ENCODE data around the gene TOR2A.
"Not testable (repeated sequence)": the region's sequence is repeated elsewhere in the genome, so short reads cannot be mapped to it uniquely, and the experiment has no call there.

The TOR2A gene

DNA sequence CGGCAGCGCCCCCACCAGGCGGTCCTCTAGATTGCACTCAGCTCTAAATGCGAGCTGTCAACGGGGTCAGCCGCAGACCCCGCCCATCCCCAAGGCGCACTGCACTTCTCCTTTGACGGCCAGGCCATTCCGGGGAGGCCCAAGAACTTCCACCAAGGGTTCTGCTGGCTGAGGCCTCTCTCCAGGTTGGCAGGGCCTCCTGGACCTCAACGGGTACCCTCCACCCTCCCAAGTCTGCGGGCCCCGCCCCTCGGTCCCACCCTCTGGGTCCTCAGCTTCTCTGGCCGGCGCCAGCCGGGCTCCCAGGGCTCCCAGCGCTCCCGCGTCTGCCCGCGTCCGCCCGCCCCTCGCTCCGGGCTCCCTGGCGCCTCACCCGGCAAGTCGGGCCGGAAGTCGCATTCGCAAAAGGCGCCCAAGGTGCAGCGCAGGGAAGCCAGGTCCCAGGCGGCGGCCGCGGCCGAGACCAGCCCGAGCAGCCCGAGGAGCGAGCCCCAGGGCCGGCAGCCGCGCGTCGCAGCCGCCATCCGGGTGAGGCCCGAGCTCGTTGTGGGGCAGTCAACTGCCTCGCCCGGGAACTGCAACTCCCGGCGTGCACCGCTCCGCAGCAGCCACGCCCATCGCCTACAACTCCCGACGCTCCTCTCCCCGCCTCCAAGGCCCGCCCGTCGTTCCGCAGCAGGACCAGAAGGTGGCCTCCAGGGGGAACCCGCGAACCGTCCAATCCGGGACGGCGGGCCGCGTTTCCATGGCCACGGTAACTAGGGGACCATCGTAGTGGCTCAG lies at the start of gene TOR2A:
TOR2A (minus strand) TSS at position 548 of the 783 bp plus-strand sequence; CDS start at position 524, 24 bp downstream.
- Histone ChIP-seq H3K4me1 (ENCODE audit: control insufficient read depth, insufficient read depth, low read length, unreplicated experiment) (peaks cover 12% of the 10 kb centered on the region), H3K79me2 (ENCODE audit: control insufficient read depth, insufficient read depth, low read length, unreplicated experiment) (no peaks in the 10 kb centered on the region), H3K36me3 (ENCODE audit: insufficient read depth, low read length) (no peaks in the 10 kb centered on the region), H2AFZ (ENCODE audit: low read length, unreplicated experiment) (peak within 1 kb of the TSS; percentile 61), H3K27ac (ENCODE audit: low read depth, low read length) (peak within 1 kb of the TSS; percentile 56; the same call in 1 of the 2 replicates), H3K4me3 (ENCODE audit: low read depth, low read length) (peak within 1 kb of the TSS; percentile 76), H3K27me3 (ENCODE audit: insufficient read depth, low read length) (no peaks in the 10 kb centered on the region)

DNA sequence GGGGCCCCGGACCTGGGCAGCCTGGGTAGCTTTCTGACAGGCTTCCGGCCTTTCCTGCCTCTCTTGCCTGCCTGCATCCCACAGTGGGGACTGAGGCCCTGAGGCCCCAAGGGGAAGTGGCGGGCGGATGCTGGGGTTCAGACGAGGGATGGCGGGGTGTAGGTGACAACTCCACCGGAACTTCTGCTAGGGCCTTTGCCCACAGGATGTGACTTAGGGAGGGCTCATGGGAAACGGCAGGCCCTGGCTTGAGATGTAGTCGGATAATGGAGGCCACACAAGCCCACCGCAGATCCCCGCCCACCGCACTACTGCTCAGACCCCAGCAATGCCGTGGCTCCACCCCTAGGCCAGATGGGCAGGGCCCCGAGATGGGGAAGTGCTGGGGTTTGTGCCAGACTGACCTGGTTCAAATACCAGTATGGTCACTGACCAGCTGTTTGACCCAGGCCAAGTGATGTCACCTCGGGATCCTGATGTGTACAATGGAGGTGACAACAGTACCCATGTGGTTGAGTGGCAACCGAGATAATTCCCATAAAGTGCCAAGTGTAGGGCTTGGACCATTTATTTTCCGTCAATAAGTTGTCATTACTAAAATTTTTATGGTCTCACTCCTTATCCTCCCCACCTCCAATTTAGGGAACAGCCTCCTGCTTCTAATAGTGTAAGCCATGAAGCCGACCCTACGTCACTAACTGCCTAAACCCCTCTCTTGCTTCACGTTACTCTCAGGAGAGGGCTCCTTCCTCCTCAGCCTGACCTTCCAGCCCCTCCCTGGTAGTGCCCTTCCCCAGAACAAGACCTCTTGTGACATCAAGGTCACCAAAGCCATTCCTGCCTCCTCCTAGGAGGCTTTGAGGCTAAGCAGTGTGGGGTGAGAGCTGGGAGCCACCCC lies 48.3 kb upstream of the TOR2A start:
- no peak overlapping the region for H3K27ac ChIP-seq (ENCODE audit: low read depth, low read length)
- peaks cover 10% of the 10 kb centered on the region; the same call in 1 of the 2 replicates for H3K36me3 ChIP-seq (ENCODE audit: insufficient read depth, low read length)
- H3K79me2 ChIP-seq (ENCODE audit: control insufficient read depth, insufficient read depth, low read length, unreplicated experiment): peaks cover 25% of the 10 kb centered on the region
- peaks cover 17% of the 10 kb centered on the region for H3K4me1 ChIP-seq (ENCODE audit: control insufficient read depth, insufficient read depth, low read length, unreplicated experiment)
- no peaks in the 10 kb centered on the region for H3K27me3 ChIP-seq (ENCODE audit: insufficient read depth, low read length)
- H2AFZ ChIP-seq (ENCODE audit: low read length, unreplicated experiment): no peak overlapping the region
- no peak overlapping the region for H3K4me3 ChIP-seq (ENCODE audit: low read depth, low read length)

DNA sequence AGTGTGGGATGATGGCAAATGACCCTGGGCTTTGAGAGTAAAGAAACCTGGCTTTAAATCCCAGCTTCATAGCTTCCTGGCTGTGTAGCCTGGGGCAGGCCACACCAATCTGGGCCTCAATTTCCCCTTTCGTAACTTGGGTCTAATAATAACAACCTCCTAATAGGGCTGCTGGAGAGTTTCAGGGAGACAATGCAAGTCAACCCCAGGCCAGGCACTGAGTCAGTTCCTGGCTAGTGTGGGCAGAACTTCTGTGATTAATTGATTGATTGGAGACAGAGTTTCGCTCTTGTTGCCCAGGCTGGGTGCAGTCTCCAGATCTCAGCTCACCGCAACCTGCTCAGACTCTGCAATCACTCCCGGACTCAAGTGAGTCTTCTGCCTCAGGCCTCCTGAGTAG lies 46.7 kb upstream of the TOR2A start:
- Histone ChIP-seq H2AFZ (ENCODE audit: low read length, unreplicated experiment) (no peak overlapping the region), H3K36me3 (ENCODE audit: insufficient read depth, low read length) (no peaks in the 10 kb centered on the region), H3K79me2 (ENCODE audit: control insufficient read depth, insufficient read depth, low read length, unreplicated experiment) (peaks cover 10% of the 10 kb centered on the region), H3K27ac (ENCODE audit: low read depth, low read length) (no peak overlapping the region), H3K4me3 (ENCODE audit: low read depth, low read length) (no peak overlapping the region), H3K27me3 (ENCODE audit: insufficient read depth, low read length) (no peaks in the 10 kb centered on the region), H3K4me1 (ENCODE audit: control insufficient read depth, insufficient read depth, low read length, unreplicated experiment) (peaks cover 7% of the 10 kb centered on the region)

DNA sequence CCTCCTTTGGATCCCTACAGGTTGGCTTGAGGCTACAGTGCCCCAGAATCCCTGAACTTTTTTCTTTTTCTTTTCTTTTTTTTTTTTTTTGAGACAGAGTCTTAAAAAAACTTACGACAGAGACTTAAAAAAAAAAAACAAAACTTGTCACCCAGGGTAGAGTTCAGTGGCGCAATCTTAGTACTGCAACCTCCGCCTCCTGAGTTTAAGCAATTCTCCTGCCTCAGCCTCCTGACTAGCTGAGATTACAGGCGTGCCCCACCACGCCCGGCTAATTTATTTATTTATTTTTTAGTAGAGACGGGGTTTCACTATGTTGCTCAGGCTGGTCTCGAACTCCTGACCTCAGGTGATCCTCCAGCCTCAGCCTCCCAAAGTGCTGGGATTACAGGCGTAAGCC lies 45.8 kb upstream of the TOR2A start:
- H3K36me3 ChIP-seq (ENCODE audit: insufficient read depth, low read length); H3K4me3 ChIP-seq (ENCODE audit: low read depth, low read length); H3K79me2 ChIP-seq (ENCODE audit: control insufficient read depth, insufficient read depth, low read length, unreplicated experiment); H3K27ac ChIP-seq (ENCODE audit: low read depth, low read length); H3K4me1 ChIP-seq (ENCODE audit: control insufficient read depth, insufficient read depth, low read length, unreplicated experiment); H3K27me3 ChIP-seq (ENCODE audit: insufficient read depth, low read length); H2AFZ ChIP-seq (ENCODE audit: low read length, unreplicated experiment): not testable (repeated sequence)

DNA sequence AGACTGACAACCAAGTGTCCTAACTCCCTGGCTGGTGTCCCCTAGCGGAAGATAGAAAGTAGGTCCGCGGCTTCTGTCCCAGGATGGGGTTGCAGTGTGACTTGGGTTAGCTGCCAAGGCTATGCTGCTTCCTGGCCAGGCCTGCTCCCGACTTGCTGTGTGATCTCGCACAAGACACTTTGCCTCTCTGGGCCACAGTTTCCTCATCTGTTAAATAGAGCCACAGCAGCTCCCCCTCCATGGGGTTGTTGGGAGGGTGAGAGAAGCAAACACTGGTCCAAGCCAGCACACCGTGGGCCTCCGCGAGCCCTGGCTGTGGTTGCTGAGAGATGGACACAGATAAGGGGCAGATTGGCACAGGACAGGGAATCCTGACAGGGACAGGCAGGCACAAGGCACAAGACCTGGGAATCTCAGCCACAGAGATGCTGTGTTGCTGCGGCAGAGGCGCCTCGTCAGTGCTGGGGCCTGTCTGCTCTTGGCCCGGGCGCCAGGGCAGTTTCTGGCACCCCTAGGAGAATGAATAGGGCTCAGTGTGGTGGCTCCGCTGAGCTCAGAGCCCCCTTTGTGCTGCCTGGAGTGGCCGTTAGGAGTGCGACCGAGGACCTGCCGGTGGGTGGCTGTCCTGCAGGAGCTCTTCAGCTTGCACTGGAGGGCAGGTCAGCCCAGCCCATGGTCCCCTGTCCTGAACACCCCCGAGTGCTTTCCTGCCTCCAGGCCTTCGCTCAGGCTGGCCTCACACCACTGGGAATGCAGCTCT lies 45.2 kb upstream of the TOR2A start:
- H3K27ac ChIP-seq (ENCODE audit: low read depth, low read length): no peak overlapping the region
- no peaks in the 10 kb centered on the region for H3K79me2 ChIP-seq (ENCODE audit: control insufficient read depth, insufficient read depth, low read length, unreplicated experiment)
- H3K4me3 ChIP-seq (ENCODE audit: low read depth, low read length): no peak overlapping the region
- peaks cover 7% of the 10 kb centered on the region for H3K4me1 ChIP-seq (ENCODE audit: control insufficient read depth, insufficient read depth, low read length, unreplicated experiment)
- H3K27me3 ChIP-seq (ENCODE audit: insufficient read depth, low read length): no peaks in the 10 kb centered on the region
- no peaks in the 10 kb centered on the region for H3K36me3 ChIP-seq (ENCODE audit: insufficient read depth, low read length)
- no peak overlapping the region for H2AFZ ChIP-seq (ENCODE audit: low read length, unreplicated experiment)

DNA sequence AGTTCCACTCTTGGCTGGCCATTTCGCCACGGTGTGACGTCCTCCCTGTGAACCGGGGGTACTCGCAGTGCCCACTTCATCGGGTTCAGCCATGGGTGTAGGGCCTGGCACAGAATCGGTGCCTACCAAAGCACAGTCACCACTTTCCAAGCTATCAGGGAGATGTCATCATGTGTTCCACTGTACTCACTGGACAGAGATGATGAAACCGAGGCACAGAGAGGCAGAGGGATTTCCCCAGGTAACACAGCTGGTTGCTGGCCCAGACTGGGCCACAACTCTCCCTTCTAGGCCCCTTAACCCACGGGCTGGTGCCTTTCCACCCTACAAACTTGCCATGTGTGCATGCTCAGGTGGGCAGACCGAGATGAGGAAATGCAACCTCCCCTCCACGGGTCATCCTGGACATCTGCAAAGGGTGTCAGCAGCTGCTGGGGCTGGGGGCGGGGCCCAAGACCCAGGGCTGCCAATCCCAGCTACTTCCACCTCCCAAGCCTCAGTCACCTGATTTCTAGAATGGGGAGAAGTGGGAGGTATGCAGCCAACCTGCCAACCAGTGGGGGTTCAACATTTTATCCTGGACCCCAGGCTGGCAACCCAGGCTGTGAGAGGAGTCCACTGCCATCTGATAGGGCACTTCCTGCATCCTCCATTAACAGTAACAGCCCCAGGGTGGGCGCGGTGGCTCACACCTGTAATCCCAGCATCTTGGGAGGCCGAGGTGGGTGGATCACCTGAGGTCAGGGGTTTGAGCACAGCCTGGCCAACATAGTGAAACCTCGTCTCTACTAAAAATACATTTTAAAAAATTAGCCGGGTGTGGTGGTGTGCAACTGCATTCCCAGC lies 44.3 kb upstream of the TOR2A start:
- H2AFZ ChIP-seq (ENCODE audit: low read length, unreplicated experiment): no peak overlapping the region
- no peaks in the 10 kb centered on the region for H3K27me3 ChIP-seq (ENCODE audit: insufficient read depth, low read length)
- no peak overlapping the region for H3K4me3 ChIP-seq (ENCODE audit: low read depth, low read length)
- no peak overlapping the region for H3K27ac ChIP-seq (ENCODE audit: low read depth, low read length)
- H3K4me1 ChIP-seq (ENCODE audit: control insufficient read depth, insufficient read depth, low read length, unreplicated experiment): peaks cover 7% of the 10 kb centered on the region
- H3K36me3 ChIP-seq (ENCODE audit: insufficient read depth, low read length): no peaks in the 10 kb centered on the region
- no peaks in the 10 kb centered on the region for H3K79me2 ChIP-seq (ENCODE audit: control insufficient read depth, insufficient read depth, low read length, unreplicated experiment)

DNA sequence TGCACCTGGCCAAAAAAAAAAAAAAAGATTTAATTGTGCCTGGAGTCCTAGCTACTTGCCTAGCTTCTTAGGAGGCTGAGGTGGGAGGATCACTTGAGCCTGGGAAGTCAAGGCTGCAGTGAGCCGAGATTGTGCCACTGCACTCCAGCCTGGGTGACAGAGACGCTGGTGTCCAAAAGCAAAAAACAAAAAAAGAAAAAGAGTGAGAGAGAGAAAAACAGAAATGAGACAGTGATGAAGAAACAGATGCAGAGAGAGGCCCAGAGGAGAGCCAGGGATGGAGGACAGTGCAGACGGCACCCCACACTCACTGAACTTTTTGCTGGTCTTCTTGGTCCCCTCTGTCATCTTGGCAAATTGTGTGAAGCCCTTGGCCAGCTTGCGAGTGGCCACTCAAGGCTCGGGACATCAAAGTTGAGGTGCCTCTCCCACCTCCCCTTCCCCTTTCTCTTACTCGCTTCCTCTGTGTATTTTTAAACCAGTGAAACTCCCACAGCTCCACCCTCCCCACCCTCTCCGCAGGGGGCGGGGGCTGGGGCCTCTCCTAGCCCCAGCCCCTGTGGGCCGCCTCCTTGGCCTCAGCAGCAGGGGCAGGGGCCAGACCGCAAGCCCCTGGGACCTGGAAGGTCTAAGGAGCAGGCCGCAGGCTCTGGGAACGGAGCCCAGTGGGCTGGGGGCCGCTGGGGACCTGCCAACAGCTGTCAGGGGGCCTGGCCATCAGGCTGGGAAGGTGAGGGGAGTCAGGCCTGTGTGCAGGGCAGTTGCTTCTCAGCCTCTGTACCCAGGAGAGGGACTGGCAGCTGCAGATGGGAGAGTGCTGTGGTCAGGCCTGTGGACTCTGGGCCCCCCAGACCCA lies 43.4 kb upstream of the TOR2A start, which contains the start of gene SH2D3C:
SH2D3C (minus strand) TSS at position 387 of the 856 bp plus-strand sequence; CDS start at position 348, 39 bp downstream.
- H3K36me3 ChIP-seq (ENCODE audit: insufficient read depth, low read length): no peaks in the 10 kb centered on the region
- no peak within 1 kb of the TSS for H3K4me3 ChIP-seq (ENCODE audit: low read depth, low read length)
- H3K79me2 ChIP-seq (ENCODE audit: control insufficient read depth, insufficient read depth, low read length, unreplicated experiment): no peaks in the 10 kb centered on the region
- H3K27ac ChIP-seq (ENCODE audit: low read depth, low read length): no peak within 1 kb of the TSS
- H3K27me3 ChIP-seq (ENCODE audit: insufficient read depth, low read length): no peaks in the 10 kb centered on the region
- H2AFZ ChIP-seq (ENCODE audit: low read length, unreplicated experiment): no peak within 1 kb of the TSS
- H3K4me1 ChIP-seq (ENCODE audit: control insufficient read depth, insufficient read depth, low read length, unreplicated experiment): peaks cover 7% of the 10 kb centered on the region

DNA sequence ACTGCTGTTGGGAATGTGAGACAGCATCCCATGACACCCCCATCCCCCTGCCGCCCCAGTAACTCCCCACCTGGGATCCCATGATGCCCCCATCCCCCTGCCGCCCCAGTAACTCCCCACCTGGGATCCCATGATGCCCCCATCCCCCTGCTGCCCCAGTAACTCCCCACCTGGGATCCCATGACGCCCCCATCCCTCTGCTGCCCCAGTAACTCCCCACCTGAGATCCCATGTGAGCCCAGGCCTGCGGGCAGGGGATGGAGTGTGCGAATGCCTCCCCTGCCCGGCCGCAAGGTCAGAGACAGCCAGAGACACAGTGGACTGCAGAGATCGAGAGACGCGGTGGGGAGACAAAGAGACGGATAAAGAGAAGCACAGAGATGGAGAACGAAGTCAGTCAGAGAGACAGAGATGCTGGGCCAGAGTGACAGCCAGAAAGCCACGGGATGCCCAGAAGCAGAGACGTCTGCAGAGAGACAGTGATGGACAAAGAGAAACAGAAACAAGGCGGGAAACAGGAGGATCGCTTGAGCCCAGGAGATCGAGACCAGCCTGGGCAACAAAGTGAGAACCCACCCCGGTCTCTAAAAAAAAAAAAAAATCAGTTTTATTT lies 42.4 kb upstream of the TOR2A start:
- Histone ChIP-seq H3K36me3 (ENCODE audit: insufficient read depth, low read length) (no peaks in the 10 kb centered on the region), H3K4me3 (ENCODE audit: low read depth, low read length) (no peak overlapping the region), H2AFZ (ENCODE audit: low read length, unreplicated experiment) (no peak overlapping the region), H3K27me3 (ENCODE audit: insufficient read depth, low read length) (no peaks in the 10 kb centered on the region), H3K4me1 (ENCODE audit: control insufficient read depth, insufficient read depth, low read length, unreplicated experiment) (peaks cover 7% of the 10 kb centered on the region), H3K27ac (ENCODE audit: low read depth, low read length) (no peak overlapping the region), H3K79me2 (ENCODE audit: control insufficient read depth, insufficient read depth, low read length, unreplicated experiment) (no peaks in the 10 kb centered on the region)

DNA sequence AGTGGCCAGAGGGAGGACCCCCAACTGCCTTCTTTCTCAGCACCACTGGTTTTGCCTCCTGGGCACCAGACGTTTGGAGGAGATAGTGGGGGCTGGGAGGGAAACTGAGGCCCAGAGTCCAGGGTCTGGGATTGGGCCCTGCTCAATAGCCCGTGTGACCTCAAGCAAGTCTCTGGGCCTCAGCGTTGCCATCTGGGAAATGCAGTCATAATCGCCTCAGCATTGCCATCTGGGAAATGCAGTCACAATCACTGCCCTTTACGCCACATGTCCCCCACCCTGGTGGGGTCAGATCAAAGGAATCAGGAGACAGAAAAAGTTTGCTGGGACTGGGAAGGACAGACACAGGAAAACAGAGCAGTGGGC lies 41.8 kb upstream of the TOR2A start:
- Histone ChIP-seq H3K79me2 (ENCODE audit: control insufficient read depth, insufficient read depth, low read length, unreplicated experiment) (no peaks in the 10 kb centered on the region), H3K27me3 (ENCODE audit: insufficient read depth, low read length) (no peaks in the 10 kb centered on the region), H3K36me3 (ENCODE audit: insufficient read depth, low read length) (no peaks in the 10 kb centered on the region), H3K4me1 (ENCODE audit: control insufficient read depth, insufficient read depth, low read length, unreplicated experiment) (peaks cover 6% of the 10 kb centered on the region), H2AFZ (ENCODE audit: low read length, unreplicated experiment) (no peak overlapping the region), H3K27ac (ENCODE audit: low read depth, low read length) (no peak overlapping the region), H3K4me3 (ENCODE audit: low read depth, low read length) (no peak overlapping the region)
